D721Med (cell line): ENCODE data around the gene NUDT21.
A peak's percentile ranks its signal among the peaks of the same experiment; 100 is the strongest.
"Not testable (repeated sequence)": the region's sequence is repeated elsewhere in the genome, so short reads cannot be mapped to it uniquely, and the experiment has no call there.

Experiments
- DNase-seq: peaks from one replicate; pipeline ENCODE4 v3.0.0; 2011; ENCODE audit warnings: low spot score; ENCODE audit not compliant: insufficient read length
- FAIRE-seq: peaks from 2 replicates; lab custom pipeline; 2011; peaks lifted over from hg19 to GRCh38; lab: Jason Lieb, UNC
- TF ChIP-seq, protein P1 (sequence below): IDR thresholded peaks from 2 replicates; pipeline ENCODE4 v1.5.1; 2012; ENCODE audit warnings: mild to moderate bottlenecking, control low read depth; ENCODE audit not compliant: insufficient read depth; ENCODE audit errors: missing control alignments

Gene NUDT21

DNA sequence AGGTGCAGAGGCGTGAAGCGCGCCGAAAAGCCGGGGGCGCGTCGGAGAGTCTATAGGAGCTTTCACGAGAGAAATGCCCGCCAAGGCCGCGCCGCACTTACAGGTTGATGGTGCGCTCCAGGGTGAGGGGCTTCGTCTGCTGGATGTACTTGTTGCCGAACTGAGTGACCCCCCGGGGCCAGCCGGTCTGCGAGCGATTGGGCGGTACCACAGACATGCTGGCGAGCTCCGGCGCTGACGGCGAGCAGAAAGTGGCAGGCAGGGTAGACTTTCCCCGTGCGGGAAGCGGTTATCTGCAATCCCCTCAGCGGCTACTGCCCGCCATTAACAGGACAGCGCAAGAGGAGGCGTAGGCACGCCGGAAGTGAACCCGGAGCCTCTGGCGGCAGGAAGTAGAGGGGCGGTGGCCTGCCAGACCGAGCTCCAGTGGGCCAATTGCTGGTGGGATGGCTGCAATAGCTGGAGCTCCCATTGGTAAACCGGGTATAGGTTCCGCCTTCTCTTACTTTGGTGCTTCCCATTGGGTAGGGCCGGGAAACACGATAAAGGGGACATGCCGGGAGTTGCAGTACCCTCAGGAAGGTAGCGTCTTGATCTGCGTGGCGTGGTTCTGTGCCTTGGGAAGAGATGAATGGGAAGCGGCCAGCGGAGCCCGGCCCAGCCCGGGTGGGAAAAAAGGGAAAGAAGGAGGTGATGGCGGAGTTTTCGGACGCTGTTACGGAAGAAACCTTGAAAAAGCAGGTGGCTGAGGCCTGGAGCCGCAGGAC lies at the start of gene NUDT21, which contains the start of gene OGFOD1:
TSS of gene NUDT21 (minus strand) at position 347 of the 767 bp plus-strand sequence. CDS start at position 217, 130 bp downstream.
TSS of gene OGFOD1 (plus strand) at position 569 of the 767 bp plus-strand sequence. CDS start at position 628, 59 bp downstream.
- no peak for FAIRE-seq
- TF ChIP-seq, protein P1, sequence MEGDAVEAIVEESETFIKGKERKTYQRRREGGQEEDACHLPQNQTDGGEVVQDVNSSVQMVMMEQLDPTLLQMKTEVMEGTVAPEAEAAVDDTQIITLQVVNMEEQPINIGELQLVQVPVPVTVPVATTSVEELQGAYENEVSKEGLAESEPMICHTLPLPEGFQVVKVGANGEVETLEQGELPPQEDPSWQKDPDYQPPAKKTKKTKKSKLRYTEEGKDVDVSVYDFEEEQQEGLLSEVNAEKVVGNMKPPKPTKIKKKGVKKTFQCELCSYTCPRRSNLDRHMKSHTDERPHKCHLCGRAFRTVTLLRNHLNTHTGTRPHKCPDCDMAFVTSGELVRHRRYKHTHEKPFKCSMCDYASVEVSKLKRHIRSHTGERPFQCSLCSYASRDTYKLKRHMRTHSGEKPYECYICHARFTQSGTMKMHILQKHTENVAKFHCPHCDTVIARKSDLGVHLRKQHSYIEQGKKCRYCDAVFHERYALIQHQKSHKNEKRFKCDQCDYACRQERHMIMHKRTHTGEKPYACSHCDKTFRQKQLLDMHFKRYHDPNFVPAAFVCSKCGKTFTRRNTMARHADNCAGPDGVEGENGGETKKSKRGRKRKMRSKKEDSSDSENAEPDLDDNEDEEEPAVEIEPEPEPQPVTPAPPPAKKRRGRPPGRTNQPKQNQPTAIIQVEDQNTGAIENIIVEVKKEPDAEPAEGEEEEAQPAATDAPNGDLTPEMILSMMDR, result no peak
- peak; percentile 65 for DNase-seq

DNA sequence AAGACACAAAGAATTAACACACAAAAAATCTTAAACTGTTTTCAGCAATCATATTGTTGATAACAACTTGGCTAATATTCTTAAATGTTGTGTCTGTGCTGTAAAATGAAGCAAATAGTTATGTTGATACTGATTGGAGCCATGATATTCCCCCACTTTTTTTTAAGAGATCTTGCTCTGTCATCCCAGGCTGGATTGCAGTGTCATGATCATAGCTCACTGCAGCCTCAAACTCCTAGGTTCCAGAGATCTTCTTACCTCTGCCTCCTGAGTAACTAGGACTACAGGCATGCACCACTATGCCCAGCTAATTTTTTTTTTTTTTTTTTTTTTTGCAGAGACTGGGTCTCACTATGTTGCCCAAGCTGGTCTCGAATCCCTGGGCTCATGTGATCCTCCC lies 42.7 kb upstream of the NUDT21 start:
- TF ChIP-seq, protein P1, result no peak
- FAIRE-seq (no peak), DNase-seq (no peak)

DNA sequence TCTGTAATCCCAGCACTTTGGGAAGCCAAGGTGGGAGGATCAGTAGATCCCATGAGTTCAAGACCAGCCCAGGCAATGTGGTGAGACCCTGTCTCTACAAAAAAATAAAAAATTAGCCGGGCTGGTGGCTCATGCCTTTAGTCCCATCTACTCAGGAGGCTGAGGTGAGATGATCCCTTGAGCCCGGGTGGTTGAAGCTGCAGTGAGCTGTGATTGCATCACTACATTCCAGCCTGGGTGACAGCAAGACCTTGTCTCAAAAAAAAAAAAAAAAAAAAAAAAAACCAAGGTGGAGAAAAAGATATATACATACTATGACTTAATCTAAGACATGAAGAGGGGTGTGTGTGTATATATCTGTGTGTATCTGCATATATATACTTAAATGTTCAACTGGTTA lies 42.0 kb upstream of the NUDT21 start:
- FAIRE-seq (no peak), DNase-seq (no peak)
- TF ChIP-seq, protein P1, result no peak

DNA sequence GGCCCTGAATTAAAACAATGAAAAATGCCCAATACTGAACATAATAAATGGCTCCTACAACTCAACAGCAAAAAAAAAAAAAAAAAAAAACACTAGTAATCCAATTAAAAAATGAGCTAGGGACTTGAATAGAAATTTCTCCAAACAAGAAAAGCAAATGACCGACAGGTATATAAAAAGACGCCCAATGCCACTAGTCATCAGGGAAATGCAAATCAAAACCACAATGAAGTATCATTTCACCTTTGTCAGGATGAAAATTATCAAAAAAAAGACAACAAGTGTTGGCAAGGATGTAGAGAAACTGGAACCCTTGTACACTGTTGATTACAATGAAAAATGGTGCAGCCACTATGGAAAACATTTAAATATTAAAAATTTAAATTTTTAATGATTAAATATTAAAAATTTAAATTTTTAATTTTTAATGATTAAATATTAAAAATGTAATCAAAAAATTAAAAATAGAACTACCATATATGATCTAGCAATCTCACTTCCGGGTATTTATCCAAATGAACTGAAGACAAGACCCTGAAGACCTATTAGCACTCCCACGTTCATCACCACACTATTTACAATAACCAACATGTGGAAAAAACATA lies 40.6 kb upstream of the NUDT21 start:
- TF ChIP-seq, protein P1, result no peak
- FAIRE-seq (no peak), DNase-seq (no peak)

DNA sequence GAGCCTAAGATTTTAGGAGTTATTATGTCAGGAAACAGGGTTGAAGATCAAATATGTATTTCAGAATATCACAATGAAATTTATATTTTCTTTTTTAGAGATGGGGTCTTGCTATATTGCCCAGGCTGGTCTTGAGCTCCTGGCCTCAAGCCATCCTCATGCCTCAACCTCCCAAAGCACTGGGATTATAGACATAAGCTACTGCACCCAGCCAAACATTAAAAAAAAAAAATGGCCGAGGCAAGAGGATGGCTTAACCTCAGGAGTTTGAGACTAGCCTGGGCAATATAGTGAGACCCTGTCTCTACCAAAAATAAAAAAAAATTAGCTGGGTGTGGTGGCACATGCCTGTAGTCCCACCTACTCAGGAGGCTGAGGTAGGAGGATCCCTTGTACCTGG lies 37.7 kb upstream of the NUDT21 start:
- FAIRE-seq, DNase-seq: not testable (repeated sequence)

DNA sequence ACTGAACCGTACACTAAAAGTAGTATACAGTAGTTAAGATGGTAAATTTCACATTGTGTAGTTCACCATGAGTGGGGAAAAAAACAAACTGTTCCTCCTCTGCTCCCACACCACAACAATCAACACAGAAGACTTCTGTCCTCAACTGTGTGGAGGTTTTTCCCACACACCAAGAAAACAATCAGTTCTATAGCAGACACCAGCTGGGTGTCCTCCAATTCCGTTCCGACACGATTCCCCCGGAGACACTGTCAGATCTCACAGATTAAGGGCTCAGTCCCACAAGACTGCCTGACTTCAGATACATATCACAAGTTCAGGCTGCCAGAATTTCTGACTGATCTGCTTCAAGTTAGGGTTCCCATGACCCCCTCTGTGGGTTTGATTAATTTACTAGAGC lies 36.9 kb upstream of the NUDT21 start:
- DNase-seq (no peak), FAIRE-seq (no peak)
- TF ChIP-seq, protein P1, result no peak

DNA sequence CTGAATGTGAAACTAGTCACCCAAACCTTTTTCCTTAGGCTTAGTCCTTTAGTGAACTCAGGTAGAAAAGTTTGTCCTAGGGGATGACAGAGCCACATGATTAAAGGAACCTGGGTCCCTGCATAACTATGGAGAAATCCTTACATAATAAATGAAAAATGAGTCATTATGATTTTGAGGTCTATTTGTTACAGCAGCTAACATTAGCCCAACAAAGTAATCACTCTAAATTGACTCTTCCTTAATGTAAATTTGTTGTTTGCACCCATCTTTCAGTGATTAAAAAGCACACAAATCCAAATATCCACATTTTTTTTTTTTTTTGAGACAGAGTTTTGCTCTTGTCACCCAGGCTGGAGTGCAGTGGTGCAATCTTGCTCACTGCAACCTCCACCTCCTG lies 32.3 kb upstream of the NUDT21 start:
- DNase-seq (no peak), FAIRE-seq (no peak)
- TF ChIP-seq, protein P1, result no peak
